Left renal pelvis (tissue), 4 donors: ENCODE measurements around the gene CDK13. TPM values are rescaled to one million over a fixed set of nuclear protein-coding genes. Genes with fewer than 3 reads are reported as not detected.
"Not testable (repeated sequence)": the region's sequence is repeated elsewhere in the genome, so short reads cannot be mapped to it uniquely, and the experiment has no call there.

ENCODE experiments used
- DNase-seq, 4 donors: peaks; one replicate each; pipeline ENCODE4 v3.0.0-alpha.2; 2013; ENCODE audit warnings: low read depth in 4 of 4, low spot score in 3 of 4
- polyA plus RNA-seq, 4 donors: library from polyadenylated mRNA; unstranded; fragments of 120-200 nt; gene quantifications; one replicate each; pipeline ENCODE4 v1.2.1, GENCODE V29; 2013; ENCODE audit not compliant: insufficient read length in 4 of 4

Gene CDK13
- polyA plus RNA-seq, 4 donors: 51.7 to 75.5 (median 65.6) TPM

DNA sequence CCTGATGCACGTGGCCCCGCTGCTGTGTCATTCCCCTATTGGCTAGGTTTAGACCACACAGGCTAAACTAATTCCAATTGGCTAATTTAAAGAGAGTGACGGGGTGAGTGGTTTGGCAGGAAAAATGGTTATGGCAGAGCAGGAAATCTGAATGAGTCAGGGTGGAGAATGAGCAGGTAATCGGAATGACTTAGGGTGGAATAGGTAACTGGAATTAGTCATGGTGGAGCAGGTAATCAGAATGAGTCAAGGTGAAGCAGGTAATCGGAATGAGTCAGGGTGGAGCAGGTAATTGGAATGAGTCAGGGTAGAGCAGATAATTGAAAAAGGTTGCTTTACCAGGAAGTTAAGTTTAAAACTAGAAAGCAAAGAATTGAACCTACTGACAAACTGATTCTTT, 191.9 kb downstream of the CDK13 start:
- not testable (repeated sequence) for DNase-seq

DNA sequence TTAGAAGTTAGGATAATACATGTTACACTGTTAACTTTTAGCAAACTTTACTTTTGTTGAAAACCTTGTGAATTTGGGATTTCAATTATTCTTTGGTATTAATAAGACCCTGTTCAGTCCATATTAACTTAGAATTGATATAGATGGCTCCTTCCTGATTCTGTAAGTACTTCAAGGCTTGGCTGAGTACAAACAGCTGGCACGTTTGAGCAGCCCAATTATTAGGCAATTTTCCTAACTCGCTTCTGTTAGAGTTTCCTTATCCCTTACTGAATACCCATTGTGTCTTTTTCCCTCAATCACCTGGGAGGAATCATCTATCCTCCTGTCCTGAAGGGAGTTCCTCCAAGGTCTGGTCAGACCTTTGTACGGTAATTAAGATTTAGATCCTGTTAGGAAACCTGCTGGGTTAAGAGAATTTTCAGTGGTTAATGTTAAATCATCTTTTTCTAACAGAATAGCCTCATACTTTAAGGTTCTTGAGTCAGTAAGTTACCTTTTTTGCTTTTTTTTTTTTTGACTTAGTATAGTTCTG, 195.6 kb downstream of the CDK13 start:
- DNase-seq: not testable (repeated sequence)

DNA sequence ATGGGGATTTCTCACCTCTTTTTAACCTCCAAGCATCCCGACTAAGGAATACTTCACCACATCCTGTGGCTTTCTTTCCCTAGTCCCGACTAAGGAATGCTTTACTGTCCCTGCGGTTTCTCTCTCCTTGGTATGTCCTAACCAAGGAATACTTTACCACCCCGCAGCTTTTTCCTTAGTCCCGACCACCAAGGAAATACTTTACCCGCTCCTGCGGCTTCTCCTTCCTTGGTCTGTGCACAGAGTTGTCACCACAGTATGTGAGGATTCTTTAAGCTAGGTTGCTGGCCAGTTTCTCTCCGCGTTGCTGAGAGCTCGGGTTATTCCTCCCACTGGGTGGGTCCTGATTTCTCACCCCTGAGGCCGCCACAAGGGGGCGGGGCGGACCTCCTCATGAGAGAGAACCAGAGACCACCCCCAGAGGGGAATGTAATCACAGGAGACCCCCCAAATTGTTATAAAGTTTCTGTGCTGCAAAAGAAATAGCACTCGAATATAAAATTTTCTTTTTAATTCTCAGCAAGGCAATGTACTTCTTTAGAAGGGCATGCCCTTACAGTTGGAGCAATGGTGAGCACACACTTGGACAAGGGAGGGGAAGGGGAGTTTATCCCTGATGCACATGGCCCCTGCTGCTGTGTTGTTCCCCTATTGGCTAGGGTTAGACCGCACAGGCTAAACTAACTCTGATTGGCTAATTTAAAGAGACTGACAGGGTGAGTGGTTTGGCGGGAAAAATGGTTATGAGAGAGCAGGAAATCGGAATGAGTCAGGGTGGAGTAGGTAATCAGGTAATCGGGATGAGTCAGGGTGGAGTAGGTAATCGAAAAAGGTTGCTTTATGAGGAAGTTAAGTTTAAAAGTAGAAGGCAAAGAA, 197.6 kb downstream of the CDK13 start:
- DNase-seq: no peak

DNA sequence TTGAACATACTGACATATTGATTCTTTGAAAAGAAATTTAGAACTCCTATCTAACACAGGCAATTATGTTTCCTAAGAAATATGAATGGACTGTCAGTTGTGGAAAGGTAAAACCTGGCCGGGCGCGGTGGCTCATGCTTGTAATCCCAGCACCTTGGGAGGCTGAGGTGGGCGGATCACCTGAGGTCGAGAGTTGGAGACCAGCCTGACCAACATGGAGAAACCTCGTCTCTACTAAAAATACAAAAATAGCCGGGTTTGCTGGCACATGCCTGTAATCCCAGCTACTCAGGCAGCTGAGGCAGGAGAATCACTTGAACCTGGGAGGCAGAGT, 198.2 kb downstream of the CDK13 start:
- DNase-seq: not testable (repeated sequence)

DNA sequence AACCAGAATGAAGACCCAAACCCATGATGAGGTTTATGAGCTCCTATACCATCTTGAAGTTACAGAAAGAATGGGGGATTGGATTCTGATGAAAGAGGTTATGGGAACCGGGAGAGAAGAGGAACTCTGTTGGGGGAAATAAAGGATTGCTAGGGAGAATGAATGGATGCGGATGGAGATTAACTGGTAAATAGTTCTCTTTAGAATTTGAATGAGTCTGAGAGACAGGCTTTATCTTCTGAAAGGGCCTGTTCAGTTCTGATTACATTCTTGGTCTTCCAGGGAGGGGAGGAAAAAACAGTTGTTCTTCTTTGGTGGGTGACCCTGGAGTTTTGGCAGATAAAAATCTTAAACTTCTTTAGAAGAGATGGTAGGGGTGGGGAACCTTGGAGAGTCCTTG, 198.6 kb downstream of the CDK13 start:
- no peak for DNase-seq

Other genes with a start within 250 kb of the CDK13 start
- gene MPLKIP, start 184.4 kb downstream of the CDK13 start, polyA plus RNA-seq: 10 to 100 TPM; 36.2 to 46.9 (median 43.6) TPM
- 10 to 100 TPM in 2 of 4 donors, 1 to 10 TPM in 2; 2.2 to 15.5 (median 9.7) TPM for gene SUGCT, start 184.7 kb downstream of the CDK13 start, polyA plus RNA-seq